ENCODE results near the gene TYR.
"Not testable (repeated sequence)": the region's sequence is repeated elsewhere in the genome, so short reads cannot be mapped to it uniquely, and the experiment has no call there.

The TYR gene

DNA sequence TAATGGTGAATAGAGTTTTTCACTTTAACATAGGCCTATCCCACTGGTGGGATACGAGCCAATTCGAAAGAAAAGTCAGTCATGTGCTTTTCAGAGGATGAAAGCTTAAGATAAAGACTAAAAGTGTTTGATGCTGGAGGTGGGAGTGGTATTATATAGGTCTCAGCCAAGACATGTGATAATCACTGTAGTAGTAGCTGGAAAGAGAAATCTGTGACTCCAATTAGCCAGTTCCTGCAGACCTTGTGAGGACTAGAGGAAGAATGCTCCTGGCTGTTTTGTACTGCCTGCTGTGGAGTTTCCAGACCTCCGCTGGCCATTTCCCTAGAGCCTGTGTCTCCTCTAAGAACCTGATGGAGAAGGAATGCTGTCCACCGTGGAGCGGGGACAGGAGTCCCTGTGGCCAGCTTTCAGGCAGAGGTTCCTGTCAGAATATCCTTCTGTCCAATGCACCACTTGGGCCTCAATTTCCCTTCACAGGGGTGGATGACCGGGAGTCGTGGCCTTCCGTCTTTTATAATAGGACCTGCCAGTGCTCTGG, at the start of gene TYR:
Gene TYR, plus strand, starts transcription at position 185 of the 541 bp plus-strand sequence. Its CDS starts 79 bp downstream, at position 264.
- no peak for DNase-seq (ENCODE audit: low read depth in 2 of 2)

DNA sequence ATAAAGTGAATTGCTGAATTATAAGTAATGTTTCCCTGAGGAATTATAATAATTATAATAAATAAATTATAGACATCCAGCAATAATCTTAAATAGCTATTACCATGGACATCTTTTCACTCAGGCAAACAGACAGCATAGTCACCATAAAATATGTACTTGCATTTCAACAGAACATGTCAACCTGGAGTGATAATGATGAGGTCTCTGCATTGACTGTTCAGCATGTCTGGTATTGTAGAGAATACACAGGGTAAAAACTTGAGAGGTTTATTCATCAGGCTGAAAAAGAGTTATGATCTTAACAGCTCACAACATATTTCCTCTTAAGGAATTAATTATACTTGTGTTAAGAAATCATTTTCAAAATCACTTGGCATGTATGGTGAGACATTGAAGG, 41.1 kb upstream of the TYR start:
- DNase-seq (ENCODE audit: low read depth in 2 of 2), result no peak

GRCh38 chr11:89147229-89147628, 30.4 kb upstream of the TYR start:
- no peak for DNase-seq (ENCODE audit: low read depth in 2 of 2)

DNA sequence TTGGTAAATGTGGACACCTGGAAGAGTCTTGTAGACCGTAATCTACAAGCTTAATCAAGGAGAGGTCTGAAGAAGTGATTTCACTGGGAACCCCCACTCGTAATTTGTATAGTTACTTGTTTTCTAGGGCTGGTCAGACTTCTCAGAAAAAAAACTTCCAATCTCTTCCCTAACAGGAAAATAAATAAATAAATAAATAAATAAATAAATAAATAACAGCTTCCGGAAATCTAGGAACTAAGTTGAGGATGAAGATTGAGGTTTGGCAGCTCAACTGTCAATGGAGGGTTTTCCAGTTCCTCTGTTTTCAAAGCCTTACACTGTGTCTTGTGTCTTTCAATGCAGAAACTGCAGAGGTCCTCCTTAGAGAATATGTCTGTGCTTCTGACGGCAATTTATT, 17.7 kb upstream of the TYR start:
- no peak for DNase-seq (ENCODE audit: low read depth in 2 of 2)

DNA sequence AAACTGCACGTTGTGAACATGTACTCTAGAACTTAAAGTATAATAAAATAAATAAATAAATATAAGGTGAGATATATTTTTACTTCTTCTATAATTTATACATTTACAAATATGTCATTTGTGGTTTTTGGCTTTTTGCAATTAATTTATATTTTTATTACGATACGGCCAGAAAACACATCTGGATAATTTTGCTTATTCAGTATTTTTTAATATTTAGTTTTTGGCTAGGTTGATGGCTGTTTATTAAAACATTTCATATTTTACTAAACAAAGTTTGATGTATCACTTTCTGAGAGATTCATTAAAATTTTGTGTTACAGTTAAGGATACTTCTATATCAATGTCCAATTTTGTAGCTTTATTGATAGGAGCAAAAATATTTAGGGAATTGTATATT, 15.7 kb upstream of the TYR start:
- DNase-seq (ENCODE audit: low read depth in 2 of 2), result no peak

DNA sequence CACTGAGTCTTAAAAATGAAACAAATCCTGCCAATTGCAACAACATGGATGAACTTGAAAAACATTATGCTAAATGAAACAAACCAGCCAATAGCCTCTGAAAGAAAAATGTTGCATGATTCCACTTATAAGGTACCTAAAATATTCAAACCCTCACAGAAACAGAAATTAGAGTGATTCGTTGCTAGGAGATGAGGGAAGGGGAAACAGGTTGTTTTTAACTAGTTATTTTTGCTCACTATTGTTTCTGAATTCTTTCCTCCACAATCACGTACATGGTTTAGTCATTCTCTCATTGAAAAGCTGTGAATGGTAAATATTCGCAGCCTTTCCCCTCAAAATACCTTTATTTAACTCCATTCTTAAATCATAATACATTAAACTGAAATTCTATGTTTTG, 14.0 kb upstream of the TYR start:
- DNase-seq (ENCODE audit: low read depth in 2 of 2), result no peak

DNA sequence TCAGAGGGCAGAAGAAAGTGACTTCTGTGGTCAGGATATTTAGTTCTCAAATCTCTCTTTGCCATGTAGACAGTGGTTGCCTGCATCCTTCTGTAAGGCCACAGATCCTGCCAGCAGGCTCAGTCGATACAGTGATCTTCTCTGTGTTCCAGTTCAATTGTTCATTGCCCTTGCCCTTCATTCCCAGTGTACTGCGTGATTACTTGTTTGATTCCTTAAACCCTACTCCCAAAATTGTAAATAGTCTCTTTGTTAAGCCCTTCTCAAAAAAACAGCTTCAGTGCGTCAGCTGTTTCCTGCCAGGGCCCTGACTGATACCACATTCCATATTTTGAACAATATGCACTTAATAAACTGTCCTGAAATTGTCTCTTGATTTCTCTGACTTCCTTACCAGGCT, 9.3 kb upstream of the TYR start:
- no peak for DNase-seq (ENCODE audit: low read depth in 2 of 2)

GRCh38 chr11:89175796-89176195, 1.9 kb upstream of the TYR start:
- DNase-seq (ENCODE audit: low read depth in 2 of 2), result no peak

DNA sequence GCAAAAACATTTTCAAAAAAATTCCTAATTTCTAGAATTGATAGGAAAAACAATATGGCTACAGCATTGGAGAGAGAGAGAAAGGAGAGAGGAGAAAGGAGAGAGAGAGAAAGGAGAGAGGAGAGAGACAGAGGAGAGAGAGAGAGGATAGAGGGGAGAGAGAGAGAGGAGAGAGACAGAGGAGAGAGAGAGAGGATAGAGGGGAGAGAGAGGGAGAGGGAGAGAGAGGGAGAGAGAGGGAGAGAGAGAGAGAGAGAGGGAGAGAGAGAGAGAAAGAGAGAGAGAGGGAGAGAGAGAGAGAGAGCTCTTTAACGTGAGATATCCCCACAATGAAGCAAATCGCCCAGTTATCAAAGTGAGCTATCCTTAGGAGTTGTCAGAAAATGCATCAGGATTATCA, 737 bp upstream of the TYR start:
- no peak for DNase-seq (ENCODE audit: low read depth in 2 of 2)

- no peak for DNase-seq (ENCODE audit: low read depth in 2 of 2)
Observed at GRCh38 chr11:89181111-89181510, 3.4 kb downstream of the TYR start.

- DNase-seq (ENCODE audit: low read depth in 2 of 2), result no peak
Observed at GRCh38 chr11:89182773-89183518, 5.3 kb downstream of the TYR start.

DNA sequence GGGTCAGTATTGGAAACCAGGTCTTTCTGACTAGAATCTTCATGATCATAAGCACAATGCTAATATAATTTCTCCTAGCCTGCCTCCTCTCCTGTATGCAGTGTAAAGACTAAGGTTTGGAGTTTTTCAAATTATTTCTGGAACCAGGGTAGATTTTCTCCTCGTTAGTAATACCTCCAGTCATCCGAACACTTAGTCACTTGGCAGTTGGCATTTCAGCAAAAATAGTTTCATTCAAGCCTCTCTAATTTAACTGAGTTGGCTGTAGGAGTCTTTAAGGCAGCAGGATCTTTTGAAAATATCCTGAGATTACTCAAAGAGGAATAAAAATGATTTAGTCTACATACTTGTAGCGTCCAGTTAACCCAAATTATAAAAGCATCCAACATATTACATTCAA, 6.3 kb downstream of the TYR start:
- no peak for DNase-seq (ENCODE audit: low read depth in 2 of 2)

- DNase-seq (ENCODE audit: low read depth in 2 of 2), result no peak
Observed at GRCh38 chr11:89189776-89190175, 12.1 kb downstream of the TYR start.

DNA sequence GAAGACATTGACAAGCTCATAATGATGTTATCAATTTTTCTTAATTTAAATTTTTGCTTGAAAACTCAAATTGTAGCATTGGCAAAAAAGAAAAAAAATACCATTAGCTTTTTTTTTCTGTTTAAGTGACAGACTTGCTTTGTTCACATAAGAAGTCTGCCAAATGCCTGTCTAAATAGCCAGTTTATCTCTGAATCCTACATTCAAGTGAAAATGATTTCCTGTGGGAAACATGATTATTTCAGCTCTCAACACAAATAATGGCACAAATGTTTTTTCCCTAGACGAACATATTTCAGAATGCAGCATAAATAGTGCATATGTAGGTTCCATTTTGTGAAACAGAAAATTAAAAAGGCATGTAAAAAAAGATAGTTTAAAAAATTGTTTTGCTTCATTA, 23.5 kb downstream of the TYR start:
- no peak for DNase-seq (ENCODE audit: low read depth in 2 of 2)

- no peak for DNase-seq (ENCODE audit: low read depth in 2 of 2)
Observed at GRCh38 chr11:89203814-89204213, 26.1 kb downstream of the TYR start.

DNA sequence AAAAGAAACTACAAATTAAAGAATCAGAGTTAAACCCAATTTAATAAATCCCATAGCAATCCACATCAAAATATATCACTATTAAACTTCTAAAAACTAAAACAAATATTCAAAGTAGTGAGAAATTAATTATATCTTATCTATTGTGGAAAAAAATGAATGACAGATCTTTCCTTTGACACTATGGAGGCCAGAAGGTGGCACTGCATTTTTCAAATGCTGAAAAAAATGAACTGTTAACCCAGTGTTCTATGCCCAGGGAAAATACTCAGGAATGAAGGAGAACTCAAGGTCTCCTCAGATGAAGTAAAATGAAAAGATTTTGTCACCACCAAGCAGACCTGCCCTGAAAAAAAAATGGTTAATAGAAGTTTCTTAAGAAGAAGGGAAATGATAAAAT, 27.7 kb downstream of the TYR start:
- DNase-seq (ENCODE audit: low read depth in 2 of 2), result no peak

DNA sequence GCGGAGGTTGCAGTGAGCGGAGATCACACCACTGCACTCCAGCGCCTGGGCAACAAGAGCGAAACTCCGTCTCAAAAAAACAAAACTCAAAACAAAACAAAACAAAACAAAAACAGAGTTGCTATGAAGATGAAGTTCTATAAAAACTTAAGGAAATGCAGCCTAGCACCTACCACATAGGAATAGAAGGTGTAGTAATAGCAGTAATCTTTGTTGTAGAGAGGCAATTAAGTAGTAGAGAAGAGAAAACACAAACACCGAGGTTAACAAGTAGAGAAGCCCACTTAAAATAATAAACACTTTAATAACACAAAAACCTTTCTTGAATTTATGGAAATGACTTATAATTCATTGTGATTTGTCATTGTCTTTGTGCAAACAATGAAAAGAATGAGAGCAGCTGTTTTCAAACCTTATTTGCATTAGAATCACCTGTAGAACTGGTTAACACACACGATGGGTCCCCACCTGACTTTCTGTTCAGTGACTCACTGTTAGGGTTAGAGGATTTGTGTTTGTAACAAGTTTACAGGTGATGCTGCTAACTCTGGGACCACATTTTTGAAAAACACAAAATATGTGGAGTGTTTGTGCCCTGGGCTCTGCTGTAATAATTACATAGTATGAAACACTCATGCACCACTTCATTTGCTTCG, 43.1 kb downstream of the TYR start:
- no peak for DNase-seq (ENCODE audit: low read depth in 2 of 2)

DNA sequence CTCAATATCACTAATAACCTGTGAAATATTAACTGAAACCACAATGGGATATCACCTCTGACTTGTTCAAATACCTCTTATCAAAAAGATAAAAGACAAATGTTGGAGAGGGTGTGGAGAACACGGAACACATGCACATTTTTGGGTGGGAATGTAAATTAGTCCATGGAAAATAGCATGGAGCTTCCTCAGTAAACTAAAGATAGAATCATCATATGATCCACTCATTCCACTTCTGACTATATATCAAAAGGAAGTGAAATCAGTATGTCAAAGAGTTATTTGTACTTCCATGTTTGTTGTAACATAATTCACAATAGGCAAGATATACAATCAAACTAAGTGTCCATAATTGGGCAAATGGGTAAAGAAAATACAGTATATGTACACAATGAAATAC, 57.4 kb downstream of the TYR start:
- no peak for DNase-seq (ENCODE audit: low read depth in 2 of 2)

GRCh38 chr11:89235976-89236375, 58.3 kb downstream of the TYR start:
- DNase-seq (ENCODE audit: low read depth in 2 of 2), result no peak

DNA sequence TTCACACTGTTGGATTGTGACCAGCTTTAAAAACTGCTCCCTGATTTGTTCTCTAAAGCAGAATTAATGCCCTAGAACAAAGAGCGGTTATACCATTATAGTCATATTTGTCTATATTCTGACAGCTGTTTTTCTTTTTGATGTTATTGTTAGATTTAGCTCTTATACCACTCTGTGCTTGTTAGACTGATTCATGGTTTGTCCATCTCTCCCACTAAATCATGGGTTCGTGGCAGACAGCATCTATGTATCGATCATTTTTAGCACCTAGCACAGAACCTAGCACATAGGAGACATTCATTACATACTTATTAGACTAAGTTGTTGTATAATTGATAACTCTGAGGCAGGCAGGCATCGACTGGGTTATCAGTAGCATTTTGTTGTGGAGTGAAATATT, 69.3 kb downstream of the TYR start:
- not testable (repeated sequence) for DNase-seq (ENCODE audit: low read depth in 2 of 2)

GRCh38 chr11:89249196-89249595, 71.5 kb downstream of the TYR start:
- no peak for DNase-seq (ENCODE audit: low read depth in 2 of 2)

DNA sequence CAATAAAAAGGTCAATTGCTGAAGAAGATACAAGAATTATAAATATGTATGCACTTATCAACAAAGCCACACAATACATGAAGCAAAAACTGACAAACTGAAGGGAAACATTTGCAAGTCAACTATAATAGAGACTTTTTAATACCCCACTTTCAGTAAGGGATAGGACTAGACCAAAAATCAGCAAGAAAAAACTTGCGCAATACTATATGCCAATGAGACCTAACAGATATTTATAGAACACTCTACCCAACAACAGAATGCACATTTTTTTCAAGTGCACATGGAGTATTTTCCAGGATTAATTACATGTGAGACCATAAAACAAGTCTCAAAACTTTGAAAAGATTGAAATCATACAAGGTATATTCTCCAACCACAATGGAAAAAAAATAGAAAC, 83.8 kb downstream of the TYR start:
- DNase-seq (ENCODE audit: low read depth in 2 of 2), result not testable (repeated sequence)

- no peak for DNase-seq (ENCODE audit: low read depth in 2 of 2)
Observed at GRCh38 chr11:89267660-89268302, 90.1 kb downstream of the TYR start.

Data from stimulated activated CD4-positive, alpha-beta T cell treated with anti-CD3 and anti-CD28 coated beads, Interleukin-4, amount 100 ng/mL, for 48 hours (primary cell).